Neutrophil (primary cell): Measurements from ENCODE around the gene RBMS1.

Experiments used
- H3K27ac ChIP-seq: fragments of 200-600 bp; sonication (generic); 2 replicates; pipeline ENCODE4 v1.5.1; 2016; ENCODE audit warnings: mild to moderate bottlenecking, moderate library complexity
- H3K27me3 ChIP-seq: fragments of 200-600 bp; sonication (generic); 2 replicates; pipeline ENCODE4 v1.6.0; 2016; ENCODE audit warnings: mild to moderate bottlenecking
- H3K36me3 ChIP-seq: fragments of 200-600 bp; sonication (generic); 2 replicates; pipeline ENCODE4 v1.5.1; 2017
- H3K4me1 ChIP-seq, 2 experiments: fragments of 200-600 bp in 1 of 2; sonication (generic) in 1 of 2; 1 replicate in 1 of 2; 2 replicates in 1 of 2; pipeline versions ENCODE4 v1.5.1 to v1.6.1; 2013 to 2016; ENCODE audit warnings: low read depth in 1 of 2, low read length in 1 of 2, mild to moderate bottlenecking in 1 of 2, moderate library complexity in 1 of 2; ENCODE audit not compliant: control insufficient read depth in 1 of 2, insufficient read depth in 1 of 2
- H3K4me3 ChIP-seq, 2 experiments: fragments of 200-600 bp in 1 of 2; sonication (generic) in 1 of 2; 1 replicate in 1 of 2; 2 replicates in 1 of 2; pipeline ENCODE4 v1.5.1; 2013 to 2016; ENCODE audit warnings: low read depth in 1 of 2, low read length in 1 of 2, mild to moderate bottlenecking in 1 of 2, moderate library complexity in 1 of 2
- H3K9me3 ChIP-seq: fragments of 200-600 bp; sonication (generic); 2 replicates; pipeline ENCODE4 v1.5.1; 2016
- CTCF ChIP-seq: fragments of 200-600 bp; sonication (generic); IDR thresholded peaks from 2 replicates; pipeline ENCODE4 v1.5.1; 2016; ENCODE audit warnings: antibody characterized with exemption

RBMS1 gene

GRCh38 chr2:160463245-160463644 is 30.4 kb downstream of the RBMS1 start:
- TF ChIP-seq CTCF, result no peak
- Histone ChIP-seq H3K27me3 (no peaks in the 10 kb centered on the region), H3K4me1 (no peaks in the 10 kb centered on the region), H3K27ac (no peak overlapping the region), H3K9me3 (no peaks in the 10 kb centered on the region), H3K4me3 (no peak overlapping the region), H3K36me3 (no peaks in the 10 kb centered on the region)

GRCh38 chr2:160460333-160460731 is 33.3 kb downstream of the RBMS1 start:
- Histone ChIP-seq H3K27ac (no peak overlapping the region), H3K4me1 (no peaks in the 10 kb centered on the region)
- no peak for TF ChIP-seq CTCF

GRCh38 chr2:160459538-160460332 is 33.9 kb downstream of the RBMS1 start:
- no peak overlapping the region for H3K27ac ChIP-seq
- no peaks in the 10 kb centered on the region for H3K36me3 ChIP-seq
- no peak overlapping the region for H3K4me3 ChIP-seq
- H3K27me3 ChIP-seq, result no peaks in the 10 kb centered on the region
- no peaks in the 10 kb centered on the region for H3K4me1 ChIP-seq
- no peak for TF ChIP-seq CTCF
- no peaks in the 10 kb centered on the region for H3K9me3 ChIP-seq

More at GRCh38 chr2:160460333-160460731, 33.3 kb downstream of the RBMS1 start:
- Histone ChIP-seq H3K9me3 (no peaks in the 10 kb centered on the region), H3K4me3 (no peak overlapping the region), H3K36me3 (no peaks in the 10 kb centered on the region), H3K27me3 (no peaks in the 10 kb centered on the region)

- TF ChIP-seq CTCF, result no peak
- no peaks in the 10 kb centered on the region for H3K4me1 ChIP-seq
- H3K4me3 ChIP-seq, result no peak overlapping the region
- H3K9me3 ChIP-seq, result no peaks in the 10 kb centered on the region
- no peak overlapping the region for H3K27ac ChIP-seq
- H3K27me3 ChIP-seq, result no peaks in the 10 kb centered on the region
- no peaks in the 10 kb centered on the region for H3K36me3 ChIP-seq
Measured at GRCh38 chr2:160458718-160459453, 34.7 kb downstream of the RBMS1 start.

- no peaks in the 10 kb centered on the region for H3K27me3 ChIP-seq
- H3K4me1 ChIP-seq, result no peaks in the 10 kb centered on the region
- no peak for TF ChIP-seq CTCF
- no peaks in the 10 kb centered on the region for H3K9me3 ChIP-seq
- no peaks in the 10 kb centered on the region for H3K36me3 ChIP-seq
- no peak overlapping the region for H3K27ac ChIP-seq
- H3K4me3 ChIP-seq, result no peak overlapping the region
Measured at GRCh38 chr2:160457588-160457987, 36.0 kb downstream of the RBMS1 start.
